ENCODE data around the gene HOXA9.

The HOXA9 gene

GRCh38 chr7:27194002-27194352 is 28.6 kb upstream of the HOXA9 start:
- in situ Hi-C loops (cut with HindIII; ENCODE audit: low pct_ligation_motif_present, low sequenced_read_pairs) = no loop called here
- Histone ChIP-seq H3K27ac (no peak overlapping the region), H3K4me3 (ENCODE audit: low read depth, low read length) (no peak overlapping the region), H3K27me3 (replicated peaks) (peaks cover 95% of the 10 kb centered on the region), H3K36me3 (replicated peaks) (no peaks in the 10 kb centered on the region)
- no peak for DNase-seq
- no peak for TF ChIP-seq CTCF (IDR thresholded peaks at IDR 0.05; ENCODE audit: low read depth, low read length, missing control alignments)

DNA sequence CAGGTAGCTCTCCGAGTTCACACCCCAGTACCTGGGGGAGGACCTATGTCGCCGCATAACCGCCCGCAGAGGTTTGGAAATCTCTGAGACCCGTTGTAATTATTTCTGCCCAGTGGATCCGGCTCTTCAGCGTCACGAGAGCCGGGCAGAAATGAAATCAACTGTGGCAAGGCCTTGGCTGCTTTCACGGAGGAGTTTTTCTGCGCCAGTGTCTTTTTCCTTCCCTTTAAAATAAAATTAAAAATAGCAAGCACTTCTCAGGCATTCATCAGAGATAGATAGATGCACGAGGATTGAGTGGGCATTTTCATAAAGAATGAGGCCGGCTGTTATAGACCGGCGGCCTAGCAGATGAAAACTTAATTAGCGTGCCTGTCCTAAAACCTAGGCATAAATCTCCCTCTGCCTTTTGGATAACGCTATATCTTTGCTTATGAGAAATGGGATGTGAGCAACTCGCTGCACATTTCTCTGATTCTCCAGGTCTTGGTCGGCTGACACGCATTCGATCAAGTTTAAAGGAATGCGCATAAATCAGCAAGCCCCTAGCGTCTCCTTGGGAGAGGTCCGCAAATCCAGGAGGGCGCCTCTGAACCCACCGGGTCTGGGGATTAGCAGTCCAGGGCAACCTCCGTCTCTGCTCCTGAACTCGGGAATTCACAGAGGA is 28.1 kb upstream of the HOXA9 start:
- in situ Hi-C loops (cut with HindIII; ENCODE audit: low pct_ligation_motif_present, low sequenced_read_pairs) = no loop called here
- H3K4me3 ChIP-seq (ENCODE audit: low read depth, low read length) = no peak overlapping the region
- peaks cover 95% of the 10 kb centered on the region for H3K27me3 ChIP-seq (replicated peaks)
- no peak for TF ChIP-seq CTCF (IDR thresholded peaks at IDR 0.05; ENCODE audit: low read depth, low read length, missing control alignments)
- H3K36me3 ChIP-seq (replicated peaks) = no peaks in the 10 kb centered on the region
- no peak overlapping the region for H3K27ac ChIP-seq
- DNase-seq = no peak

GRCh38 chr7:27192546-27193334 is 27.4 kb upstream of the HOXA9 start:
- no peak overlapping the region for H3K27ac ChIP-seq
- in situ Hi-C loops (cut with HindIII; ENCODE audit: low pct_ligation_motif_present, low sequenced_read_pairs) = no loop called here
- H3K4me3 ChIP-seq (ENCODE audit: low read depth, low read length) = no peak overlapping the region
- peaks cover 95% of the 10 kb centered on the region for H3K27me3 ChIP-seq (replicated peaks)
- no peaks in the 10 kb centered on the region for H3K36me3 ChIP-seq (replicated peaks)
- DNase-seq = no peak
- no peak for TF ChIP-seq CTCF (IDR thresholded peaks at IDR 0.05; ENCODE audit: low read depth, low read length, missing control alignments)

DNA sequence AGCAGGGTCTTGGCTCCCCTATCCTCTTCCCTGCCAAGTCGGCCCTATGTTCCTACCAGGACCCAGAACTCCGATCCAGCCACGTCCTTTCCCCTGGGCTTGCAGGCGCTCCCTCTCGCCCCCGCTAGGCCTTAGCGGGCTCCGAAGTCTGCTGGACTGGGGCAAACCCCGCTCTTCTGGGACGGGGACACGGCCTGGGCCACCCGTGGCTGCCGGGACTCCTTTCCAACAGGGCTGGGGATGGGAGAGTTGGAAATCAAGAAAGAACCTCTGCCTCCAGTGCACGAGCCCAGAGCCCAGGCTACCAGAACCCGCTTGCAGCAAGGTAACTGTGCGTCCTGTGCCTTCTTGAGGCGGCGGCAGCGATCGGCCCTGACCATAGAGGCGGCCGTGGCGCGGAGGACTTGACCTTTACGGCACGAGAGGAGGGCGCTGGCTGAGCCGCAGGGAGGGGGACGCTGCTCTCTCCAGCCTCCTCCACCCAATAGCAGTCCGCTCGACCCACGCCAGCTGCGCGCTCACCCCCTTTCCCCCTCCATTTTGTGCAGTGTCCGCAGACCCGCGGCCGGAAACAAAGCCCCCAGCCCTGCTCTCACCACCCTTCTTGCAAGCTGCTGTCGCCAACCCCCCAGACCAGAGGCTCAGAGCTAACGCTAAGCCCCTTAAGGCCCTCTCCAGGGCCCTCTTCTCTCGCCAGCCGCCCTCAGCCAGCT is 26.7 kb upstream of the HOXA9 start:
- H3K36me3 ChIP-seq (replicated peaks) = no peaks in the 10 kb centered on the region
- peaks cover 95% of the 10 kb centered on the region for H3K27me3 ChIP-seq (replicated peaks)
- no peak overlapping the region for H3K27ac ChIP-seq
- in situ Hi-C loops (cut with HindIII; ENCODE audit: low pct_ligation_motif_present, low sequenced_read_pairs) = no loop called here
- H3K4me3 ChIP-seq (ENCODE audit: low read depth, low read length) = no peak overlapping the region
- TF ChIP-seq CTCF (IDR thresholded peaks at IDR 0.05; ENCODE audit: low read depth, low read length, missing control alignments) = no peak
- no peak for DNase-seq

DNA sequence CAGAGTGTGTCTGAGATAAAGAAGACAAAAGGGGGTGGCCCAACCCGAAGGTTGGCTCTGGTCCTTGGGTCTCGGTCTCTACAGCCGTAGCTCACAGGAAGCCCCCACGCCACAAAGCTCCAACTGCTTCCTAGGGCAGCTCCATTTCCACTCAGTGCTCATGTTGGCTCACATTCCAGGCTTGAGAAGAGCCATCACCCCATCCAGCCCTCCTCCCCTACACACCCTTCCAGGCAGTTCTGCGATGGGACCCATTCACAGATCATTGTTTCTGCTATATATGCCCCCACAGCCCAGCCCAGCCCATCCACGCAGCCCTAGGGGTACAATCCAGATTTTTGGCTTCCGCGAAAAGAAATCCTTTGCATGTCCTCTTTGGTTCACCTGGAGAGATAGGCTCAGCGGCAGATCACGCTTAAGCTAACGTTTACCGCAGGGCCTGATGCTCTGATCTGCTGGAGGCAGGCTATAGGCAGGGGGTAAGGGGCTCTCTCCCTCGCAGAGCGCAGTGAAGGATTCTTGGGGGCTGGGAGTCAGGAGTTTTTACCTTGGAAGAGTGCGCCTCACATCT is 25.9 kb upstream of the HOXA9 start:
- in situ Hi-C loops (cut with HindIII; ENCODE audit: low pct_ligation_motif_present, low sequenced_read_pairs) = no loop called here
- TF ChIP-seq CTCF (IDR thresholded peaks at IDR 0.05; ENCODE audit: low read depth, low read length, missing control alignments) = no peak
- H3K36me3 ChIP-seq (replicated peaks) = no peaks in the 10 kb centered on the region
- peaks cover 97% of the 10 kb centered on the region for H3K27me3 ChIP-seq (replicated peaks)
- H3K27ac ChIP-seq = no peak overlapping the region
- H3K4me3 ChIP-seq (ENCODE audit: low read depth, low read length) = no peak overlapping the region
- no peak for DNase-seq

Measured in brain microvascular endothelial cell (primary cell).